ENCODE data around the gene TFCP2L1.

Gene TFCP2L1

DNA sequence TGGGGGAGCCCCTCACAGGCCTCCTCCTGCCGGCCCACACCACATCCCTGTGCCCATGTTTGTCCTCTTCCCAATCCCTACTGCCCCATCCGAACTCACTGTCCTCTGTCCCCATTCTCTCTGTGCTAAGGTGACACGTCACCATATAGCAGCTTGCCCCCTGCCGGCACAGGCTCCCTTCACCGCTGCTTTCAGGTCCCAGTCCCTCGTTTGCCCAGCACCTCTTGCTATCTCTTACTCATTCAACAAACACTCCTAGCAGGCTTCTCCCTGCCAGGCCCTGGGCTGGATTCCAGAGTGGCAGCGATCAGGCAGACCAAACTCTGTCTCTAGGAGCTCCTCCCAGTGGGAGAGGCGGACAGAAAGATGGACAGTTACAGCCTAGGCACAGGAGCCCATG, 74.3 kb downstream of the TFCP2L1 start:
- Mint-ChIP-seq H3K27ac (no peak overlapping the region), H3K36me3 (no peaks in the 10 kb centered on the region)

DNA sequence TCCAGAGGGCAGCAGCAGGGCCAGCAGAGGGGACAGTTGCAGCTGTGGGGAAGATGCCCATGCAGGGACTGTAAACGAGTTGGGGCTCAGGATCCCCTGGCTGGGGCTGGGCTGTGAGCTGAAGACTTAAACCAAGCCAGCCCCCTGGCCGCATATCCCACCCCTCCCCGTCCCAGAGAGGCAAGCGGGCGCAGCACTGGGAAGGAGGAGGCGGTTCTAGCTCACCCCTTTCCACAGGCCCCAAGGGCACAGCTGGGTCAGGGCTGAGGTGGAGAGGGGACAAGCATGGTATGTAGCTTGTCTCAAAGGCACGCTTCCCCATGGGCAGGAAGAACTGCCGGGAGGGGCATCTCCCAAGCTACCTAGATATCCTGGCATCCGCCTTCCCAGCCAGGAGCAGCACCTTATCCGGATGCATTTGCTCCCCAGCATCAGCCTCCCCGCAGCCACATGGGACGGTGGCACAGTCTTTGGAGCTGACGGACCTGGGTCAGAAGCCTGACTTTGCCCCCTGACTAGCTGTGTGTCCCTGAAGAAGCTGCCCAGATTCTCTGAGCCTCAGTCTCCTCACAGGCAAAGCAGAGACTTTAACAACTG, 75.9 kb downstream of the TFCP2L1 start:
- Mint-ChIP-seq H3K4me3 (no peak overlapping the region), H3K27me3 (peaks cover 1% of the 10 kb centered on the region), H3K4me1 (no peaks in the 10 kb centered on the region), H3K9me3 (no peaks in the 10 kb centered on the region), H3K27ac (no peak overlapping the region), H3K36me3 (no peaks in the 10 kb centered on the region)

More for the DNA sequence above, 74.3 kb downstream of the TFCP2L1 start:
- Mint-ChIP-seq H3K4me1 (no peaks in the 10 kb centered on the region), H3K9me3 (no peaks in the 10 kb centered on the region), H3K4me3 (no peak overlapping the region), H3K27me3 (peaks cover 1% of the 10 kb centered on the region)

DNA sequence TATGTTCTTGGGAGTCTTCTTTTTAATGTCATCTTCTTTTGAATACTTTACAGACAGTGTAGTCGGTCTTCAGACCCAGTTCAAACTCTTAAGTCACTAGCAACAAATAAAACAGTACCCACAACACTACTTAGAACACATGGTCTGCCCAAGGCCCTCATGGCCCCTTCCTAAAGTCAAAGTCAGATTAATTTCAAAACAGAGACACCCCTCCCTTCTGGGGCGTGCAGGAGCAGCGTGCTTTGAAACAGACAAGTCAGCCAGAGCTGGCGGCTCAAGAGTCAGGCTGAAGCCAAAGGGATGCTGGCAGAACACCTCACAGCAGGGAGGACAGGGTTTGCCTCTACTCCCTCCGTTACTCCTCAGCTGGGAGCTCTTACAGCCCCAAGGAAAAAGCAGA, 77.5 kb downstream of the TFCP2L1 start:
- Mint-ChIP-seq H3K27me3 (peaks cover 1% of the 10 kb centered on the region), H3K9me3 (no peaks in the 10 kb centered on the region), H3K27ac (no peak overlapping the region), H3K36me3 (no peaks in the 10 kb centered on the region), H3K4me3 (no peak overlapping the region), H3K4me1 (no peaks in the 10 kb centered on the region)

DNA sequence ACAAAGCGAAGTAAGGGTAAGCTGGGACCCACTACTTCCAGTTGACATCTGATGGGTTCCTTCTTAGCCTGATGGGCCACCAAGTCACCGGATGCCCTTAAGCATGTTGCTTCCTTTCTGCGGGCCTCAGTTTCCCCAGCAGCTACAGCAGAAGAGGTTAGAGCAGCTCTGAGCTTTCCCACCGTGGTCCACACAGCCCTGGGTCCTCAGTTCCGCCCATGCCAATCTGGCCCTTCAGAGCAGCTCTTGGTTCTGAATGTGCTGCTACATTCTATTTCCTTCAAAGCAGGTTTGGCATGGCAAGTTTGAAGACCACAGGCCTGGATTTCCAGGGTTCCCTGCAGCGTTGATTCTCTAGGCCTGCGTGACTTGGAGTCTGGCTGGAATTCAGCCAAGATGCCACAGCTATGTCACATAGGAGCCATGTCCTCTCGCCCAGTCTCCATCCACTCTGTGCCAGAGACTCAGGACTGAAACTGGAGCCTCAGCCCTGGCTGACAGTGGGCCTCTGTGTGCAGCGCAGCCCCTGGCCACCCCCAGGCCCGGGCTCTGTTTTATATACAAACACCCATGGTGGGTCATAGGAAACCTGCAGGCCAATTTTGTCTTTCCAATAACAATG, 79.6 kb downstream of the TFCP2L1 start:
- Mint-ChIP-seq H3K27ac (no peak overlapping the region), H3K27me3 (peaks cover 1% of the 10 kb centered on the region), H3K36me3 (no peaks in the 10 kb centered on the region), H3K4me1 (no peaks in the 10 kb centered on the region), H3K4me3 (no peak overlapping the region), H3K9me3 (no peaks in the 10 kb centered on the region)

DNA sequence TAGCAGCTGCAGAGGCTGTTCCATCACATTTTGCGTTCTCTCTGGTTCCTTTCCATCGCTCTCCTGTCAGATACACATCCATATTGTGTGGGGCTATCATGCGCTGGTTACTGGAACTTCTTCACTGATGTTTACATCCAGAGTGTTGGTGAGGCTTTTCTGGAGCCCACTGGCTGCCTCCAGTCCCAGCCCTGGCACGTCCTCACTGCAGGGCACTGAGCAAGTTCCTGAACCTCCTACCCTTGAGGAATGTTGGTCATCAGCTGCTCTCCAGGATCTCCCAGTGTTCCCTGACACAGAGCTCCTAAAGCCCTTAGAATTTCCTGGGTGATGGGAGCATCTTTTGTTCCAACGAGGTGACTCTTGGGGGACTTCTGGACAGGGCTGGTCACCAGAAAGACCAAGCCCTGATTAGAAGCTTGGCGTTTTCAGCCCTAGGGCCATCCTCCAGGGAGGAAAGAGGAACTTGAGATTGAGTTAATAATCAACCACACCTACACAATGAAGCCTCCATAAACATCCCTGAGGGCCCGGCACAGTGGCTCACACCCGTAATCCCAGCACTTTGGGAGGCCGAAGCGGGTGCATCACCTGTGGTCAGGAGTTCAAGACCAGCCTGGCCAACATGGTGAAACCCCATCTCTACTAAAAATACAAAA, 81.3 kb downstream of the TFCP2L1 start:
- H3K36me3 Mint-ChIP-seq: no peaks in the 10 kb centered on the region
- no peak overlapping the region for H3K27ac Mint-ChIP-seq
- no peaks in the 10 kb centered on the region for H3K9me3 Mint-ChIP-seq
- H3K4me3 Mint-ChIP-seq: no peak overlapping the region
- H3K4me1 Mint-ChIP-seq: no peaks in the 10 kb centered on the region
- no peaks in the 10 kb centered on the region for H3K27me3 Mint-ChIP-seq

DNA sequence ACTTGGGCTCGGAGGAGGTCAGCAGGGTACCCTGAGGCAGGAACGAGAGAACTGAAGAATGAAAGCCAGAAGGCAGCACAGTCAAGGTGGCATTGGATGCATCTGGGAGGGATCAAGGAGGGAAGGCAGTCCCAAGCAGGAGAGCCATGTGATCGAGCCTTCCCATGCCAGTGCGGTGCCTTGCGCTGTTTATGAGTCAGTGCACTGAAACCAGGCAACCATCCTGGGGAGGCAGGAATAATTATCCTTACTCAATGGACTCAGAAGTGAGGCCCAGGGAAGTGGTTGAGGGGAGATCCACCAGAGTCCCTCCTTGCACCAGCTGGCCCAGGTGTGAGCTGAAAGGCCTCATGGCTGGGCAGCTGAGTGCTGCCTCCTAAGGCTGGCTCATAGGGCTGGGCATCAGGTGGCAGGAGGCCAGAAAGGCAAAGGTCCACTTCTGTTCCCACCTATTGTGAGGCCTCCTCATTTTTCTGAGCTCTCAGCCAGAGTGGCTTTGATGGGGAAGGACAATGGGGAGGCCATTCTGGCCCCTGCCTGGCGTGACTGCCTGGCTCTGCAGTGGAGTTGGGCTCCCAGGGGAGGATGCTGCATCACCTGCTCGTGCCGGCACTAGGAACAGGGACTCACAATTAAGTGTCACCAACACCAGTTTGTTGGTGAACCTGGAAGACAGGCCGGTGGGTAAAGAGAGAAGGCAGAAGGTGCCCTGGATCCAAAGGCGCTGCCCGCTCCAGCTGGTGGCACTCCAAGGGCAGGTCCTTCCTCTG, 82.3 kb downstream of the TFCP2L1 start:
- no peak overlapping the region for H3K27ac Mint-ChIP-seq
- H3K9me3 Mint-ChIP-seq: no peaks in the 10 kb centered on the region

DNA sequence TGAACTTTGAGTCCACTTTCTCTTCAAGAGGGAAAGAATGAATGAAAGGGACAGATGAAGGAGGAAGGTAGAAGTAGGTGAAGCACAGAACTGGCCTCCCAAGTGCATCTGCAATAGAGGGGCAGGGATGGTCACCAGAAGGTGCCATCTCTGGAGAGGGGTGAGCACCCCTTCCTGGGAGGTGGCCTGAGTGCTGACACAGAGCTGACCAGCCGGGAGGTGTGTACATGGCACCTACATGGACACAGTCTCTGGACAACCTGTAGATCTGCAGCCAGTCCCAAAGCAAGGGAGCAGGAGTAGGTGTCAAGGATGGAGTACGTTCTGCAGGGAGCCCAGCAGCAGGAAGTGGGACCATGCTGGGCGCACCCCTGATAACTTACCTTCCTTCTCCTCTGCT, 83.2 kb downstream of the TFCP2L1 start:
- Mint-ChIP-seq H3K36me3 (no peaks in the 10 kb centered on the region), H3K4me1 (no peaks in the 10 kb centered on the region), H3K4me3 (no peak overlapping the region), H3K9me3 (no peaks in the 10 kb centered on the region), H3K27ac (no peak overlapping the region), H3K27me3 (no peaks in the 10 kb centered on the region)

More for the DNA sequence above, 82.3 kb downstream of the TFCP2L1 start:
- Mint-ChIP-seq H3K27me3 (no peaks in the 10 kb centered on the region), H3K4me1 (no peaks in the 10 kb centered on the region), H3K4me3 (no peak overlapping the region), H3K36me3 (no peaks in the 10 kb centered on the region)

DNA sequence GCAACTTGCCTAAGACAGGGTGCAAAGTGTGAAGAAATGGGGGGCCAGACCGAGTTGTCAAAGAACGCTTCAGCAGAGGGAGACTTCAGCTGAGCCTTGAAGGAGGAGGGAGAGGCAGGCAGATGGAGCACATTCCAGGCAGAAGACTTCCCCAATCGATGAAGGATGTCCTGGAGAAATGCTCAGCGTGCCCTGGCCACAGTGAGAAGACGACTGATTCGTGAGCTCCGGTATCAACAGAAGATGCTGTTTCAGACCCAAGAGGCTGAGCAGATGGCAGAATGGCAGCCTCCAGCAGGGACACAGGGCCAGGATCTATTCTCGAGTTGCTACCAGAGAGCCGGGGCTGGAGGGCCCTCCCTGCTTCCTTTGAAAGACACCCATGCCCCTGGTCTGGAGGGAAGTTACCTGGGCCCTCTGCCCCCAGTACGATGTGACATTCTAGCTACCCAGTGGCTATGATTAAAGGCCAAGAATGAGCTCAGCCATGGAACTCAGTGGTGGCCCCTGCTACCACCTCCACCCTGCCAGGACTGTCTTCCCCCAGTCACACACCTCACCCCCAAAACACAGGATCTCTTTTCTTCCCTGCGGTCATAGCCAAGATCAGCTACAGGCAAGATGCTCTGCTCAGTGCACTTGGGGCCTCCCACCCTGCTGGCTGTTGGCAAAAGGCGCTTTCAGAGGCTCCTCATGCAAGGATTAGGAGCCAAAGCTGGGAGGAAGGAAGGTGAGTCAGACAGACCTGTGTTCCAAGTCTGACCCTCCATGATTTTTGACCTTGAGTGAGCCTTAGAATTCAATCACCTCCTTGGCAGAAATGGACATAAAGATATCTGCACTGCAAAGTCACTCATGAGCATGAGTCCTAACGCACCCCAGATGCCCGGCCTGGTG, 84.3 kb downstream of the TFCP2L1 start:
- Mint-ChIP-seq H3K9me3 (no peaks in the 10 kb centered on the region), H3K4me3 (no peak overlapping the region), H3K36me3 (no peaks in the 10 kb centered on the region), H3K27me3 (no peaks in the 10 kb centered on the region), H3K4me1 (no peaks in the 10 kb centered on the region), H3K27ac (no peak overlapping the region)

DNA sequence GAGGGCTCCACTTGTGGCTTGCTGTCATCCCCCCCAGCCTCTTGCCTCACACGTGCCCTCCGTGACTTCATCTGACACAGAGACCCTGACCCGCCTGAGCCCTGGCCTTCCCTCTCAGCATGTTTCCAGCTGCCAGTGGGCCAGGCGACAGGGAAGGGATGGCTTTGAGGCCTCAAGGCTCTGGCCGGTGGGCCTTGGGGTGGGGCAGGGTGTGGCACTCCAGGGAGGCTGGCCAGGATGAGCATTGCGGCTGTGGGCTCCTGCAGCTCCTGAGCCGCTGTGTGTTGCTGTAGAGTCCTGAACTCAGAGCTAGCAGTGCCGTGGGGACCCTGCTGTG, 85.0 kb downstream of the TFCP2L1 start:
- Mint-ChIP-seq H3K4me3 (no peak overlapping the region), H3K36me3 (no peaks in the 10 kb centered on the region), H3K4me1 (no peaks in the 10 kb centered on the region), H3K9me3 (no peaks in the 10 kb centered on the region), H3K27me3 (peaks cover 1% of the 10 kb centered on the region), H3K27ac (no peak overlapping the region)

DNA sequence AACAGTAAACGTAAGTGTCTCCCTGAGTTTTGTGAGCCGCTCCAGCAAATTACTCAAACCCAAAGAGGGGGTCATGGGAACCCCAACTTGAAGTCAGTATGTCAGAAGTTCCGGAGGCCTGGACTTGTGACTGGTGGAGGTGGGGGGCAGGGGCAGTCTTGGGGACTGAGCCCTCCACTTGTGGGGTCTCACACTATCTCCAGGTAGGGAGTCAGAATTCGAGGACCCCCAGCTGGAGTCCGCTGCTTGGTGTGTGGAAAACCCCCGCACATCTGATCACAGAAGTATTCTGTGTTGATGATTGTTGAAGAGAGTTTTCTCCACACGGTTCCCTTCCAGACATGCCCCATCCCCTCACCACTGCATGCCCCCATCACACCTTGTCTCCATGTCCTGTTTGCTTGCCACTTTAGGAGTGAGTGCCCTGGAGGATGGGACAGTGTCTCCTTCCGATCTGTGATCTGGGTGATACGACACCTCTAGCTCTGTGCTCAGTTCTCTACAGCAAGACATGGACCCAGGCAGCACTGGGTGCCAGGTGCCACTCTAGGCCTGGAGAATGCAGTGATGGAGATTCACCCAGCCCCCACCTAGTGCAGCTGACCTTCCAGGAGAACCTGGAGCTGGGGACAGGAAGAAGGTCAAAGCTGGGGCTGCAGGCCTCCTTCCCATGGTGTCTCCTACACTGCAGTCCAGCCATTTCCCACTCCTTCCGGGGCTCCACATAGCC, 85.6 kb downstream of the TFCP2L1 start:
- no peaks in the 10 kb centered on the region for H3K4me1 Mint-ChIP-seq
- no peak overlapping the region for H3K4me3 Mint-ChIP-seq
- H3K27me3 Mint-ChIP-seq: peaks cover 1% of the 10 kb centered on the region
- no peak overlapping the region for H3K27ac Mint-ChIP-seq
- H3K36me3 Mint-ChIP-seq: no peaks in the 10 kb centered on the region
- H3K9me3 Mint-ChIP-seq: no peaks in the 10 kb centered on the region

DNA sequence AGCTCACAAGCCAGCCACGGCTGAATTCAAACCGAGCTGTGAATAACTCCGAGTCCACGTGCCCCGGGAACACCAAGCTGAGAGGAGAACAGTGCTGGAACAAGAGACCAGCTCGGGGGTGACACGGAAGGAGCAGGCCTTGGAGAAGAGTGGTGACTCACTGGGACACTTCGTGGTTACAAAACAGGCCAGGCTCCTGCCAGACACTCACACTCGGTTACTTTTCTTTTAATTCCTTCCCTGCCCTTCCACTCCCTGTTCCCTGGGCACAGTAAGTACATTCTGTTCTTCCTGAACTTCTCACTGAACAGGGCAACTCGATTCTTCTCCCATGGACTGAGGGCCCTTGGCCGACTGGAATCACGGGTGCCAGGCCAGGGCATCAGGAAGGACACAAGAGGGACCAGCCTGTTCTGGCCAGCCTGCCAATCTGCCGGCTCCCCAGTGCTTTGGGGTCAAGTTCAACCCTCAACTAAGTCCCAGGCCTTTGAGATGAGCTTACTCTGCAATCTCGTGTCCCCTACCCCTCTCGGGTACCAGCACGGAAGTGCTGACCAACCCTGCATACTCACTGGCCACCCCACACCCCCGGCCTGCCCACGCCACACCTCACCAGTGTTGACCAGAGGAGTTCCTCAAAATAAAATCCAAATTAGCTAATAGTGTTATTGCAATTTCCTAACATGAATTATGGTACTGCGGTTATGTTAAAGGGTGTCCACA, 87.5 kb downstream of the TFCP2L1 start:
- H3K9me3 Mint-ChIP-seq: no peaks in the 10 kb centered on the region
- no peak overlapping the region for H3K4me3 Mint-ChIP-seq
- H3K36me3 Mint-ChIP-seq: no peaks in the 10 kb centered on the region
- H3K4me1 Mint-ChIP-seq: no peaks in the 10 kb centered on the region
- peaks cover 1% of the 10 kb centered on the region for H3K27me3 Mint-ChIP-seq
- no peak overlapping the region for H3K27ac Mint-ChIP-seq

DNA sequence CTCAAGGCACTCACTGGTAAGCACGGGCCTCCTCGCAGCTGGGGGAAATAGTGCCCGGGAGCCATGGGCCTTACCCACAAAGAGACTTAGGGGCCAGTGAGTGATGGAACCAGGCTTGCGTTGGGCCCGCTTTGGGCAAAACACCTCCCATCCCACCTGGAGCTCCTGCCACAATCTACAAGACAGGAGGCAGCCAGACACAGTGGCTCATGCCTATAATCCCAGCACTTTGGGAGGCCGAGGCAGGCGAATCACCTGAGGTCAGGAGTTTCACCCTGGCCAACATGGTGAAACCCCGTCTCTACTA, 88.2 kb downstream of the TFCP2L1 start:
- no peak overlapping the region for H3K27ac Mint-ChIP-seq
- no peaks in the 10 kb centered on the region for H3K4me1 Mint-ChIP-seq
- H3K4me3 Mint-ChIP-seq: no peak overlapping the region
- H3K27me3 Mint-ChIP-seq: peaks cover 1% of the 10 kb centered on the region
- H3K9me3 Mint-ChIP-seq: no peaks in the 10 kb centered on the region
- H3K36me3 Mint-ChIP-seq: no peaks in the 10 kb centered on the region

DNA sequence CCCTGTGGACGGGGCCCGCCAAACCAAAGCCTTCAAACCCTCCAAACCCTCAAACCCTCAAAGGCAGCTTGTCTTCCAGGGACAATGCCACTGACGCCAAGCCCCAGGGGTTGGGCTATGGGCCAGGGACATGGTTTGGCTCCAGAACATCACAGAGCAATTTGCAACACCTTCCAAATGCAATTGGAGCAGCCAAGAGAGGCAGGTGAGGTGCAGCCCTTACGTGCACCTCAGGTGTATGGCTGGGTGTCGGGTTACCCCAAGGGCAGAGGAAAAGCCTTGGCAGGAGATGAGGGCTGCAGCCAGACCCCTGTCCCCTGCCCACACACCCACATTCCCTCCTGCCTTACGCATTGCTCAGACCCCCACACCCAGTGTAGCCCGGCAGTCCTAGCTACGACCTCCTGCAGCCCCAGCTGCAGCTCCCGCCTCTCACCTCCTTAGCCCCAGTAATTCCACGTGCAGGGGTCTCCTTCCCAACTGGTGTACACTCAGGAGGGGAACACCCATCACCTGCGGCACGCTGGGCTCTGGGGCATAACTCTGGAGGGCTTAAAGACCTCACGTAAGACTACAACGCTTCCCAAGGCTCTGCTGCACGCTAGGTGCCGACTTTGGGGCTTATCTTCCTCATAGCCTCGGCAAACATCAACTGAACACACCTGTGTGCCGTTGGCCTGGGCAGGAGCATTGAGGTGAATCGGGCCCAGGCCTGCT, 88.7 kb downstream of the TFCP2L1 start:
- peaks cover 1% of the 10 kb centered on the region for H3K27me3 Mint-ChIP-seq
- no peak overlapping the region for H3K4me3 Mint-ChIP-seq
- no peaks in the 10 kb centered on the region for H3K4me1 Mint-ChIP-seq
- H3K27ac Mint-ChIP-seq: no peak overlapping the region
- H3K9me3 Mint-ChIP-seq: no peaks in the 10 kb centered on the region
- no peaks in the 10 kb centered on the region for H3K36me3 Mint-ChIP-seq

DNA sequence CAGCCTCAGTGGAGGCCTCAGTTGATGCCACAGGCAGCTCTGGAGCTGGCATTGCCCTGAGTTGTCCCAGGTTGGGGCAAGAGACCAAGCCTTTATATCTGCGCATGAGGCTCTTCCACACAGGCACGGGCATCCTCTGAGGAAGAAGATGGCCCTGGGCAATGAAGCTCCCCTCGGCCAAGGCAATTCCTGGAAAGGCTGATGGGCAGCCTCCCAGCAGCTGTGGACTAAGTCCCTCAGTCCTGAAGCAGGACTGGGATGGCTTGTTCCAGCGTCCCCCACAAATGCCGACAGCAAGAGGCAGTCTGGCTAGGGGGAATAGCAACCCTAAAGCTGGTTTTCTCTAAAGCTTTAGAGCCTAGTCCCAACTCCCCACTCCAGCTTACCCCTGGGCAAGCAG, 90.0 kb downstream of the TFCP2L1 start:
- peaks cover 1% of the 10 kb centered on the region for H3K27me3 Mint-ChIP-seq
- H3K9me3 Mint-ChIP-seq: no peaks in the 10 kb centered on the region
- H3K36me3 Mint-ChIP-seq: no peaks in the 10 kb centered on the region
- no peaks in the 10 kb centered on the region for H3K4me1 Mint-ChIP-seq
- H3K4me3 Mint-ChIP-seq: no peak overlapping the region
- H3K27ac Mint-ChIP-seq: no peak overlapping the region

Measured in activated naive CD4-positive, alpha-beta T cell treated with anti-CD3 and anti-CD28 coated beads, Interleukin-2, amount 50 U/mL, for 24 hours (primary cell).